GM18868 (cell line): ENCODE measurements around the gene TPPP.
"Not testable (repeated sequence)": the region's sequence is repeated elsewhere in the genome, so short reads cannot be mapped to it uniquely, and the experiment has no call there.

Experiments used
- ATAC-seq: cut with Tn5 transposase; IDR thresholded peaks from one replicate; pipeline ENCODE4 v1.9.1; 2021; ENCODE audit warnings: mild to moderate bottlenecking, moderate library complexity; ENCODE audit not compliant: unreplicated experiment

The TPPP gene

DNA sequence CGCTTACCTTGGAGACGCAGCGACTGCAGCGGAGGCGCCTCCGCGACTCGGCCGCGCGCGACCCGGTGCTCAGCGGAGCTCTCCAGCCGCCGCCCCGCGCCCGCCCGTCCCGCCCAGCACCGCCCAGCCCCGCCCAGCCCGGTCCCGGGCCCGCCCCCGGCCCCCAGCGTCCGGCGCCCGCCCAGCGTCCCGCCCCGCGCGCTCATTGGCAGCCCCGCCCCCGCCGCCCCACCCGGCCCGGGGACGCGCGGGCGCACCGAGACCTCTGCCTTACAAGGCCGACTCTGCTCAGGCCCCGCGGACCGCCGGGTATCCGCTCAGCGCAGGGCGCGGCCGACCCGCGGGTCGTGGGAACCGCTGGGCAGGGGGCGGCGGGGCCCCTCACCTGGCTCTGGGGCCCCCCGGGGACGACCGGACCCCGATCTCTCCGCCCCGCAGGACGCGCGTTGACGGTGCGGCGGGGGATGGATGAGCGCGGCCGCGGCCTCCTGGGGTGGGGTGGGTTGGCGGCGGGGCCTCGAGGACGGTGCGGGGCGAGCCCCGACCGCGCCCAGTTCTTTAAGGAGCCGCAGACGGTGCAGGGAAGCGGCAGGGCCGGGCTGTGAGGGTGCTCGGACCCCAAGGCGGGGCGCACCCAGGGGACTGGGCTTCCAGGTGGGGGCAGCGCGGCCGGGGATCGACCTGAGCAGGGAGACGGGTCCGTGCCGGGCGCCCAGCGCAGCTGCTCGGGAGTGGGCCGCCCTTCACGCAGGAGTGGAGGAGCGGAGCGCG, at the start of gene TPPP:
TSS of gene TPPP (minus strand) at position 82 of the 771 bp plus-strand sequence. CDS start 15,292 bp downstream, outside the sequence.
- peak; percentile 75 for ATAC-seq

DNA sequence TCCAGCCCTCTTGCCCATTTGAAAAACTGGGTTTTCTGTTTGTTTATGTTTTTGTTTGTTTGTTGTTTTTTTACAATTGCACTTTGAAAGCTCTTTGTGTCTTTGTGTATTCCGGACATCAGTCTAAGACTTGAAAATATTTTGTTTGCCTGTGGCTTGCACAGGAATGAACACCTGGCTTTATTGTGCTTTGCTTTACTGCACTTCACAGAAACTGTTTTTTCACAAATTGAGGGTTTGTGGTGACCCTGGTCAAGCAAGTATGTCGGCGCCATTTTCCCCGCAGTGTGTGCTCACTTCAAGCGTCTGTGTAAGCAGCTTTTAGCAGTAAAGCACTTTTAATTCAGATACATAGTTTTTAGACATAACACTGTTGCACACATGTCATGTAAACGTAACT, 49.1 kb upstream of the TPPP start:
- not testable (repeated sequence) for ATAC-seq

DNA sequence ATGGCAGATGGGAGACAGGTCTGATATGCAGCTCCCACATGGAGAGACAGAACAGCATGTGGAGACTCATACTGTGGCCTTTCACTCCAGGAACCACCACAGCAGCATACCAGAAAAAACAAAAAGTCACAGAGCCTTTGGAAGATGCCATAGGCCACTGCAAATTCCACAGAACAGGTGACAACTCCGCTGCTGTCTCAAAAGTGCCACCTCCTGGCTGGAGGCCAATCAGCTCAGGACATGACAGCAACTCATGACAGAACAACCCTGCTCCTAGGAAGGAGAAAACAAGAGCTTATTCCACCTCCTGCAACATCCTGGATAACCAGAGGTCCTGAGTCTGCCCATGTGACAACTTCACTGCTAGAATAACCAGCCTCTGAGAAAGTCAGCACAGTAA, 41.0 kb upstream of the TPPP start:
- ATAC-seq: not testable (repeated sequence)

DNA sequence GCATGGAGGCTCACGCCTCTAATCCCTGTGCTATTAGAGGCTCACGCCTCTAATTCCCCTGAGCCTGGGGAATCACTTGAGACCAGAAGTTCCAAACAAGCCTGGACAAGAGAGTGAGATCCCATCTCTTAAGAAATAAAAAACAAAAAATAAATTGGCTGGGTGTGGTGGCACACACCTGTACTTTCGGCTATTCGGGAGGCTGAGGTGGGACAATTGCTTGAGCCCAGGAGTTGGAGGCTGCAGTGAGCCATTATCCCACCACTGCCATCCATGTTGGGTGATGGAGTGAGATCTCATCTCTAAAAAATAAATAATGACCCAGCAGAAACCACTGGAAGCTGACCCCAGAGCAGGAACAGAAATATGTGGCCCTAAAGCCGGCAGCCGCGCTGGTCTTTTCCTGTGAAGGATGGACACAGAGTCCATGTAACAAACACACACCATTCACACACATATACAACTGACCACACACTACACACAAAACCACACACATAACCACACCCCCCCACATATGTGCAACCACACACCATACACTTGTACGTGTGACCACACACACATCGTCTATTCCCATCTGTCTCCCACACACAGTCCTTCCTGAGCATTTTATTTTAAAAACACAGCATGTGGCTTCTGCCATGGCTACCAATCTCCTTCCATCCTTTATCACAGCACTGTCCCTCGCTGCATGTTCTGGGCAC, 39.8 kb upstream of the TPPP start:
- ATAC-seq: not testable (repeated sequence)

DNA sequence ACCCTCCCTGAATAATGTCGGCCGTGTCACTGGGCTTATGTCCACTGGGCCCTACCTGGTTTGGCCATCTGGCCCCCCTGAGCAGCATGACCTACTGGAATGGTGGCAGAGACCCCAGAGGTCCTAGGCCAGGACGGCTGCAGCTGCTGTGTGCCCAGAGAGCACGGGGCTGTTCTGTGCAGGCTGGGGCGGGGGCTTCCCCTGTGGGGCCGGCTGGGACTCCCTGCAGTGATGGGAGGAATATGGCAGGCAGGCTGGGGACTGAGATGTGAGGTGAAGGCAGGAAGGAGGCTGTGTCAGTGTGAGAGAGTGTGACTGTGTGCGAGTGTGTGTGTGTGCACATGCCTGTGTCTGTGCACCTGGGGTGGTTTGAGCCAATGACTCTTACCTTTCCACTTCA, 36.1 kb upstream of the TPPP start:
- not testable (repeated sequence) for ATAC-seq

DNA sequence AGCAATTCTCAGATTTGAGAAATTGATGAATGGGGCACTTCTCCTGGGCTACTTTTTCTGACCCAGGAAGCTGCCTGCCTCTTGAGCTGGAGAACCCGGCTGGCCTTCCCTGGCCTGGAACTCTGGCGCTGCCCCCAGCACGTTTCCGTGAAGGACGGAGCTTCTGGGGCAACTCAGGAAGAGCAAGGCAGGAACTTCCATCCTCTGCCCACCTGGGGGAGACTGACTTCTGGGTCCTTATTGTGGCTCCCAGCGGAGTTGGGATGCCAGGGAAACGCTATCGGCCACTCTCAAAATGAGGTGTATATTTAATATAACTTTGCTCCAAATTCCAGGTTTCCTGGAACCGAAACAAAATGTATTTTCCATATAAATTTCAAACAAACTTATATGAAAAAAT, 33.9 kb upstream of the TPPP start:
- not testable (repeated sequence) for ATAC-seq

DNA sequence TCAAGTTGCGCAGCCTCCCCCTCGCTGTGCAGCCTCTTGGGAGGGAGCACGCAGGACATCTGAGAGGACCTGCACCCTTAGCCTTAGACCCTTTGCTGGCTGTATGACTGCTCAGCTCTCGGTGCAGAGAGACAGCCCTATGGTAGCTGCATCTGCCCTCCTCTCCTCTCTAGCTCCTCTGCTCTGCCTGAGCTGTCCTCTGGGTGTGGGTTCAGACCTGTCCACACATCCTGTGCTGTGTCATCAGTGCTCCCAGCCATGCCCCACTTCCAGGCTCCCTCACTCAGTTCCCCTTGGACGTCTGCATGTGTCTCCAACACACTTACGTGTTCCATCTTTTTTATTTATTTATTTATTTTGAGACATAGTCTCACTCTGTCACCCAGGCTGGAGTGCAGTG, 30.7 kb upstream of the TPPP start:
- ATAC-seq: not testable (repeated sequence)

DNA sequence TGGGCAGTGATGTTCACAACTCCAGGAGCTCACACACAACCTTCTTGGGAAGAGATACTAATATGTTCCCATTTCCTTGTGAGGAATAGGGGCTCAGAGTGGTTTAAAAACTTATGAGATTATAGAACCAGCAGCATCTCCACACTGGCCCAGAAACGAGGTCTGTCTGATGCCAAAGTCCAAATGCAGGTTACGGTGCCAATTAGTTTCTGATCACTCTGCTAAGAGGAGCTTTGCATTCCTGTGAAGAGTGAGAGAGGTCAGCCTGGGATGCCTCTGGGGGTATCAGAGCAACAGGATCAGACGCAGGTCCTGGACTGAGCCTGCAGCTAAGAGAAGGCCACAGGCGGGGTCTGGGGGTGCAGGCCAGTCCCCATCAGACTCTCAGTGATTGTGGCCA, 30.2 kb upstream of the TPPP start:
- not testable (repeated sequence) for ATAC-seq

DNA sequence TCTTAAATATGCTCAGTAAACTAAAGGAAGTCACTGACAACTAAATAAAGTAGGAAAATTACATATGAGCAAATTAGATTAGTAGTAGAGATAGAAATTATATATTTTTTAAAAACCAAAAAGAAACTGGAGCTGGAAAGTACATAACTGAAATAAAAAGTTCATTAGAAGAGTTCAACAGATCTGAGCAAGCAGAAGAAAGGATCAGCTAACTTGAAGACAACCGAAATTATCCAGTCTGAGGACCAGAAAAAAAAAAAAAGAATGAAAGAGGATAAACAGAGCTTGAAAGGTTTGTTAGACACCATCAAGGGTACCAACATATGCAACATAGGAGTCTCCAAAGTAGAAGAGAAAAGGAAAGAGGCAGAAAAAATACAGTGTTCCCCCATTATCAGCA, 26.2 kb upstream of the TPPP start:
- not testable (repeated sequence) for ATAC-seq

DNA sequence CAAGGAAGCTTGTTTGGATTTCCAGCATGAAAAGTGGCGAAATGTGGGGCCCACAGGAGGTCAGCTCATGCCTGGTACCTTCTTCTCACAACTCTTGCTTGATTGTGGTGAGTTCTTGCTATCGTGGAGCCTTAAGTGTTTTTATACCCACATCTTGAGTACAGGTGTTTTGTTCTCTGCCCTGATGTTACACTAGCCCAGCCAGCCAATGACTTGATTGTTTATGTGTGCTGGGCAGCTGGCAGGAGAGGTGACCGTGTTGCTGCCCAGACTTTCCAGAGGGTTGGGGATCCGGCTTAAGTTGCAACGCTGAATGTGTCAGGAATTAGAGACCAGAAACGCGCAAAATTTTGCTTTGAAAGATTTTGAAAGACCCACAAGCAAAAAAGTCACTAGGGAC, 24.0 kb upstream of the TPPP start:
- ATAC-seq: no peak

DNA sequence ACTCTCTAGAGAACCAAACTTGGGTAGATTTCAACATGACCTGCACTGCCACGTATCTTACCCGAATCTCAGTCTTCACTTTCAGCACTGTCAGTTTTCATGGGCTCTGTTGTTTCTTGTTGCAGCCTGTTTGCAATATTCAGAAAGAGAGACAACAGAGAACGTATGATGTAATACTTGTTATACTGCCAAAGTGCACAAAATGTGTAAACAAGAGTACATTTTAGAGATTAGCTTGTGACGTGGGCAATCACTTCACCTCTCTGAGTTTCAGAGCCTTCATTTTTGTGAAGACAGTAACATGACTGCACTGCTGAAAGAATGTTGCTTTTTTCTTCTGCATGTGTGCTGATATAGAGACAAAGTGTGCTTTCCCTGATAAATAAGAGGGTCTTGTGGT, 23.6 kb upstream of the TPPP start:
- ATAC-seq: not testable (repeated sequence)

DNA sequence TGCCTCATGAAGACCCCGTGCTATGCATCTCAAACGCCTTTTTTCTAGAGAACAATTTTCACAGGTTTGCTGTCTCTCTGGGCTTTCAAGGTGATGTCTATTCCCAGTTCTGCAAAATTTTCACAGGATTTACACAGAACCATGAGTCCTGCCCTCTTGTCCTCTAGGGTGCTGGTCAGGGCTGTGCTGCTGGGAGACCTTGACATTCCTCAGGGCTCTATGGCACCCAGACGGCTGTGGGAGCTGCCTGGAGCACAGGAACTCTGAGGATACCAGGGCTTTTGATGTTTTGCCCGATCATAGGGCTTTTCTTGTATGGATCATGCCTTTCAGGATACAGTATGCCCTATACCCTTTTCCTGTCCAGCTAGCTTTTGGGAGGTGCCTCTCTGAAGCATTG, 22.5 kb upstream of the TPPP start:
- ATAC-seq: not testable (repeated sequence)

DNA sequence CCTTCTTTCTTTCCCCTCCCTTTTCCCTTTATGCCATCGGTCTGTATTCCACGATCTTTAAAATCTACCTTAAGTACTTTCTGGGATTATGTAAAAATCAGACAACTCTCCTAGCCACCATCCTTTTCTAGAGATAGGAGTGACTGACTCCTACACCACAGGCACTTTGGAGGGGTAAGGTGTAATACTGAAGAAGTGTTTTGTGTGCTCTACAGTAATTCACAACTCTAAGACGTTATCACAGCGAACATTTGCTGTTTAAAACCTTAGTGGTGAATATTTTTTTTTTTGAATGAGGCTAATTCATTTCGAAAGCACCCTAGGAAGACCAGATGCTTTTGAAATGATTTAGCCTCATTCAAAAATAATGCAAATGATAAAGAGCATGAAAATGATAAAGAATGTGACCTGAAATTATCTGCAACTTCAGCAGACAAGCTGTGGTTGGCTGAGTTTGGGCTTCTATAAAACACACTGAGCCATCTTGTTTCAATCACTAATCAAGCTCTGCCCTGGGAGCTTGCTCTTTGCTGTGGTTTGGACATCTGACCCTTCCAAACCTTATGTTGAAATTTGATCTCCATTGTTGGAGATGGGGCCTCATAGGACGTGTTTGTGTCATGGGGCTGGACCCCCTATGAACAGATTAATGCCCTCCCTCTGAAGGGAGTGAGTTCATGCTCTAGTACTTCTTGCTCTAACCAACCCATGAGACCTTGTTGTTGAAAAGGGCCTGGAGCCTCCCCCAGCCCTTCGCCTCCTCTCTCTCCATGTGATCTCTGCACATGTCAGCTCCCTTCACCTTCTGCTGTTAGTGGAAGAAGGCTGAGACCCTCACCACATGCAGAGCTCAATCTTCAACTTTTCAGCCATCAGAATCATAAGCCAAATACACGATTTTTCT, 21.3 kb upstream of the TPPP start:
- not testable (repeated sequence) for ATAC-seq

DNA sequence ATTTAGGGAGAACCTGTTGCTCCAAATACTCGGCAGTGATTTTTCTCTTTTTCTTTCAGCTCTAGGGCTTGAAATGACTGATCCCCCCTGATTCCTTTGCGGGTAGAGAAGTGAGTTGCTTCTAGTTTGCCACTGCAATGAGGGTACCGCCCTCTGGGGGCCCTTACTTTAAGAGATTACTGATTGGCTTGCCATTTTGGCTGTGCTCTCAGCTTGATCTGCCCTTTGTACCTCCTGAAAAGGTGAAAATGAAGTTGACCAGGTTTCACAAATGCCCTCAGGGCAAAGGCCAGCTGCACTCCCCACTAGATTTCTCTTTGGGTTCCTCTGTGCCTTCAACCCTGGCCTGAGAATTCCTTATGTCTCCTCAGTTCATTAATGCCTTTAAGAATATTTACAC, 20.5 kb upstream of the TPPP start:
- not testable (repeated sequence) for ATAC-seq

DNA sequence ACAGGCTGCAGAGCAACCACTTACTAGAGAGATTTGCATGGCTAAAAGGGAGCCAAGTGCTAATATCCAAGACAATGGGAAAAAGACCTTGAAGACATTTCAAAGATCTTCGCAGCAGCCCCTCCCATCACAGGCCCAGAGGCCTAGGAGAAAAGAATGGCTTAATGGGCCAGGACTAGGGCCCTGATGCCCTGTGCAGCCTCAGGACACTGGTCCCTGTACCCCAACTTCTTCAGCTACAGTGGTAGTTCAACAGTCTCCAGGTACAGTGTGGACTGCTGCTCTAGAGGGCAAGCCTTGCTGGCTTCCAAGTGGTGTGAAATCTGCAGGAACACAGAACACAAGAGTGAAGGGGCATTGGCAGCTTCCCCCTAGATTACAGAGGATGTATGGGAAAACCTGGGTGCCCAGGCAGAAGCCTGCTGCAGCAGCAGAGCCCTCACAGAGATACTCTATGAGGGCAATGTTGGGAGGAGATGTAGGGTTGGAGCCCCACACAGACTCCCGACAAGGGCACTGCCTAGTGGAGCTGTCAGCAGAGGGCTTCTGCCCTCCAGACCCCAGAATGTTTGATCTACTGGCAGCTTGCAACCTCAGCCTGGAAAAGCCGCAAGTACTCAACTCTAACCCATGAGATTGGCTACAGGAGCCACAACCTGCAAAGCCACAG, 15.8 kb upstream of the TPPP start:
- not testable (repeated sequence) for ATAC-seq

DNA sequence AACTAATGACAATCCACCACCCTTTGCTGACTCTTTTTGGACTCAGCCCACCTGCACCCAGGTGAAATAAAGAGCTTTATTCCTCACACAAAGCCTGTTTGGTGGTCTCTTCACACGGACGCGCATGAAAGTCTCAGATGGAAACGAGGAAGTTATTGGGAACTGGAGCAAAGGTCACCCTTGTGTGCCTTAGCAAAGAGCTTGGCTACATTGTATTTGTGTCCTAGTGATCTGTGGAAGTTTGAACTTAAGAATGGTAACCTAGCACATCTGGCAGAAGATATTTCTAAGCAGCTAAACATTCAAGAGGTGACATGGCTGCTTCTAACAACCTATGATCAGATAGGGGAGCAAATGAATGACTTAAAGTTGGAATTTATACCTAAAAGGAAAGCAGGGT, 15.2 kb upstream of the TPPP start:
- ATAC-seq: not testable (repeated sequence)

DNA sequence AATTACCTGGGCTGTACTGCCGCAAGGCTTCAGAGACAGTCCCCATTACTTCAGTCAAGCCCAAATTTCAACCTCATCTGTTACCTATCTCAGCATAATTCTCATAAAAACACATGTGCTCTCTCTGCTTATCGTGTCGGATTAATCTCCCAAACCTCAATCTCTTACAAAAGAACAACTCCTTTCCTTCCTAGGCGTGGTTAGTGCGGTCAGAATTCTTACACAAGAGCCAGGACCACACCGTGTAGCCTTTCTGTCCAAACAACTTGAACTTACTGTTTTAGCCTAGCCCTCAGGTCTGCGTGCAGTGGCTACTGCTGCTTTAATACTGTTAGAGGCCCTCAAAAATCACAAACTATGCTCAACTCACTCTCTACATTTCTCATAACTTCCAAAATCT, 13.0 kb upstream of the TPPP start:
- ATAC-seq: not testable (repeated sequence)

DNA sequence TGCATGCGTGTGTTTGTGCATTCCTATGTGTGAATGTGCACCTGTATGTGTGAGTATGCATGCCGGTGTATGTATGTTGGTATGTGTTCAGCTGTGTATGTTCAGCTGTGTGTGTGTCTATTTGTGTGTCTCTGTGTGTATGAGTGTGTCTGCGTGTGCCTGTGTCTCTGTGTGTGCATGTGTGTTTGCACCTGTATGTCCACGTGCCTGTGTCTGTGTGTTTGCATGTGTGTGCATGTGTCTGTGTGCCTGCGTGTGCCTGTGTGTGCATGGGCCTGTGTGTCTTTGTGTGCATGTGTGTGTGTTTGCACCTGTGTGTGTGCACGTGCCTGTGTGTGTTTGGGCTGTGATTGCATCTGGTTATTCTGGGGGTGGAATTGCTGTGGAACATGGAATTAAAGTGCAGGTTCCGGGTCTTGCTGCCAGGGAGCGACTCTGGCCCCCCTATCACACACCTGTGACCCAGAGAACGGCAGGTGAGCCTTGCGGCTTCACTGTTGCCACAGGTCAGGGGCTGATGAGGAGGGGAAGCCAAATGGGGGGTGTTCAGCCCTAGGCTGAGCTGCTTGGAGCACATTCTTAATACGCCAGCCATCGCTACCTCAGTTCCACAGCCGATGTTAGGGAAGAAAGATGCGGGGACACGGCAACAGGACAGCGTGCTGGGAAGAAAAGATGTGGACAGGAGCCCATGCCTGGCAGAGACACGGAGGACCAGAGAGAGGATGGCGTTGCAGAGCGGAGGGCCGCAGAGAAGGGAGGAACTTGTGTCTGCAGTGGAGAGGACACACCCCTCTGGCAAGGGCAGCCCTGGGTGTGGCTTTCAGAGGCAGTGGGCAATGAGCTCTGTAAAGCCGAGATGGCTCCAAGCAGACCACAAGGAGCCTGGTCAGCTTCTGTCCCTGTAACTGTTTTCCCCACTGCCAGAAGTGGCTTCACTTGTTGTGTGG, 3.9 kb upstream of the TPPP start:
- not testable (repeated sequence) for ATAC-seq

DNA sequence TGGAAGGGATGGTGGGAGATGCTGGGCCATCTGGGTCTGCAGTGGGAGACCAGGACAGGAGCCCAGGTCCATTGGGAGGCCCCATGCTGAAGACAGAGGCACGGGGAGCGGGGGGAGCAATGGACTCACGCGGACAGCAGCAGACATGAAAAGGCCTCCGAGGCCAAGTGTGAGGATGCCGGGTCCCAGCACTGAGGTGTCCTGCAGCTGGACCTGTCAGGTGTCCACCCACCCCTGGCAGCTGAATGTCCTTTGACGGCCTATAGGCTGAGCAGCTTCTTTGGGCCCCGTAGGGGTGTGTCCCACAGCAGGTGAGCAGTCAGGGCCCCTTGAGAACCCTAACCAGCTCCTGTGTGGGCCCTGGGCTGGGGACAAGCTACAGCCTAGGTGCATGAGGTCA, 3.0 kb upstream of the TPPP start:
- ATAC-seq: not testable (repeated sequence)
